CD1c-positive myeloid dendritic cell (primary cell): ENCODE measurements around the gene MAPK8IP3.
"Not testable (repeated sequence)": the region's sequence is repeated elsewhere in the genome, so short reads cannot be mapped to it uniquely, and the experiment has no call there.

Experiments used
- DNase-seq: peaks from one replicate; pipeline ENCODE4 v3.0.0-alpha.2; 2016; ENCODE audit errors: extremely low spot score

Gene MAPK8IP3

DNA sequence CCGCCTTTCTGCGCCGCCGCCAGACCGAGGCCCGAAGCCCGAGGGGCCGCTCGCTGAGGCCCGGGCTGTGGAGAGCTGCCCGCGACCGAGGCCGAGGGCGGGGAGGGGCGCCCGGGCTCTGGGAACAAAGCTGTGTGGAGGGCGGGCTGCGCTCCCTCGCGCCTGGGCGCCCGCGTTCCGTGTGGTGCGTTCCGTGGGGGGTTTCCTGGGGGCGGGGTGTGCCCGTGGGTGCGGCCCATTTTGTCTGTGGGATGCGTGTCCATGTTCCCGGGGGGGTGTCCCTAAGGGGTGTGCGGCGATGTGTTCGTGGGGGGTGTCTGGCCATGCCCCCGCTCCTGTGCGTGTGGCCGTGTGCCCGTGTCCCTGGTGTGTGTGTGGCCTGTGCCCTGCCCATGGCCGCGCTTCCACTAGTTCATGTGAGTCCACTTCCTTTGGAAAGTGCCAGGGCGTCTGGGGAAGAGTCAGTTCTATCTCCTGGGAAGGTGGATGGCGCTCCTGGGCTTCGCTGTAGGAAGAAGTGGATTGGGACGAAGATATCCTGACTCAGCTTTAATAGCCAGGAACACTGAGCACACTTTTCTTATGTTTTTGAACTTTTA lies 27.4 kb upstream of the MAPK8IP3 start:
- peak; percentile 31 for DNase-seq

DNA sequence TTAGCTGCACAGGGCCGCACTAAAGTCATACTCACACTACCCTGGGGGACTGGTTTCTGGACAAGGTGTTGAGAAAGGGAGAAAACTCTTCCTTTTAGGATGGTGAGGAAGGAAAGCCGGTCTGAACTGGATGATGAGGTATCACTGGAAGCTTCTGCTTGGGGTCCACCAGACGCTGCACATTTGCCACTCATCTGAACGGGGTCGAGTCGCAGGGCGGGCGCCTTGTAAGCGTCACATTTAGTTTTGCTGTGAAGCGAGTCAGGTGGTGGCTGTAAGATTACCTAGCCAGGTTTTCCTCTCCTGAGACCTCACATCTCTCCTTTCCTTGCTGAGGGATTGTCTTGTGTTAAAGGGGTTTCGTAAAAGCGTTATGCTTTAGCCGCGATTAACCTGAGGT lies 25.6 kb upstream of the MAPK8IP3 start:
- DNase-seq: no peak

DNA sequence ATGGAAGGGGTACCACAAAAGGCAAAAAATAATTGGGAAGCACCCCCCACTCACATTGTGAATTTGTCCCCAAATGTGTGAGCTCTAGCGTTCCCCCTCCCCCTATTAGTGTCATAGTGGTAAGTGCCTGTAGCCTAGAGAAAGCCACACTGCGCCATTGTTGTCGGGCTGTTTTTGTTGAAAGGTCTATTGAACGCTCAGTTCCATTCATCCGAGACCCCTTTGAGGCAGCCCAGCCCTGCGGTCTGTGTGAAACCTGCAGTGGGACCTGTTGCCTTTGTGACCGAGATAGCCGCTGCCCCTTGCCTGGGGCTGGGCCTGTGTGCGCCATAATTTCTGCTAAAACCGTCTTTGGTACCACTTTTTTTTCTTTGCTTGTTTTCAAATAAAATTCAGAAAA lies 25.0 kb upstream of the MAPK8IP3 start:
- no peak for DNase-seq

DNA sequence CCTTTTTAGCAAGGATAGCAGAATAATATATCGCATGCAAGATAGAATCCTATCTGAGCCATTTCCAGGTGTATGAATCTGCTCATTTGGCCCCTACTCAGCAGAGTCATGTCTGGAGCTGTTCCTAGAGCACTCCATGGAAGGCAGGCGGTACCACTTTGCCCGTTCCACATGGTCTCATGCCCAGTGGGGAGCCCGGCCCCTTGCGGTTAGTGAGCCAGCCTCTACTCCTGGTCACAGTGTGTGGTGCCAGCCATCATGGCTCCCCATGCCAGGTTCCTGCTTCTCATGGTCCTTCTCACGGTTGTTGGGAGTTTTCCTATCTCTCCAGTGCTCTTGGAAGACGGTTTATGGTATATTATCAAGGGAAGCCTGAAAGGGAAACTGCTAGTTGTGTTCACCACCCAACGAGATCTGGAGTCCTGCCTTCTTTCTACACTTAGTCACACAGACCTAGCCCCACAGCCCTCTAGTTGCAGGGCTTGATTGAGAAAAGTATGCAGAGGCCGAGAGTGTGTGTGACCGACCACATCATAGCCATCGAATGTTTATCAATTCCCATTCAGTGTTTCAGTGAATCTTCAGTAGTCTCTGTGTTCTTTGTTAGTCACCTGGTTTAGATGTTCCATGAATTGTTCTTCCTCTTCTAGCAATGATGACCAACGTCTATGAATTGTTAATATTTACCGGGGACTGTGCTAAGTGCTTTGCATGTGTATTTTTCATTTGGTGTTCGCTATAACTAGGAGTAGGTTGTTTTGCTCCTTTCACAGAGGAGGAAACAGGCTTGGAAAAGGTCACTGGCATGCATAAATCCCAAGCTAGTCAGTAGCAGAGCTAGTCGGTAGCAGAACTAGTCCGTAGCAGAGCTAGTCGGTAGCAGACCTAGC lies 18.3 kb upstream of the MAPK8IP3 start:
- DNase-seq: no peak

DNA sequence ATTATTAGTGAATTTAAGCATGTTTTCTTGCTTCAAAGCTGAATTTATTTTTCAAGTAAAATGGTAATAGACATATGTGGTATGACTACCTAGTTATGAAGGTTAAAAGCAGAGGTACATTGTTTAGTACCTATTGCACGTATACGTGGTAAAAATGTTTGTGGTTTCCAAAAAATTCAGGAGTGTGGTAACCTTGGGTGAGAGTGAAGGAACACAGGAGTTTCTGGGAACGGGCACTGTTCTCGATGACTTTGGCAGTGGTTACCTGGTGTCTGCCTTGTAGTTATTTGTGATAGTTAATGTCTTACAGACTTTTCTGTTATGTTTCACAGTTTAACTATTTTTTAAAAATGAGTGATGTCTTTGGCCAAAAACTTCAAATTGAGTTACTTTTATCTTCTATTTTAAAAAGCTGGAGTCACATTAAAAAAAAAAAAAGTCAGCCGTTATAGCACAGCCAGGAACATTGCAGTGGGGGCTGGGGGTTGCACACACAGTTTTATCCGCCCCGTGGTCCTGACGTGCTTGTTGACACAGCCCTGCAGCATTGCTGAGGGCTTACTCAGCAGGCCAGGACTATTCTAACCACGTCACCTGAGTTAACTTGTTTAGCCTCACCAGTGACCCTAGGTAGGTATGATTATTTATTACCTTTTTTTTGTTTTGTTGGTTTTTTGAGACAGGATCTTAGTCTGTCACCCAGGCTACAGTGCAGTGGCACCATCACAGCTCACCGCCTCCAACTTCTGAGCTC lies 17.0 kb upstream of the MAPK8IP3 start:
- no peak for DNase-seq

DNA sequence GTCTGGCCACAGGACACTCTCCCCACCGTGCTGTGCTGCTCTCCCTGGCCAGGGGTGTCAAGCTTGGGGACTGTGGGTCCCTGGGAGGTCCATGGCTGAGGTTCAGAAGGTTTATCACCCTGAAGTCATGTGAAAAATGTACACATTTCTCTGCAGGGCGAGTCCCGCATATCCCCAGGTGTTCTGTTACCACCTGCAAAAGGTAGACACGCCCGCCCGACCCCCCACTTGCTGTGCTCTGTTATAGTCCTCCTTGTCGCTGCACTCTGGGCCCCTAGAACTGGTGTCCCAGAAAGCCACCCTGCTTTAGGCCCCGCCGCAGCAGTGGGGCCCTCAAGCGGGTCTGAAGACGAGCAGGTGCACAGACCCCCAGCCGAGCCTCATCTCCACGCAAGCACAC lies 16.1 kb upstream of the MAPK8IP3 start:
- no peak for DNase-seq

DNA sequence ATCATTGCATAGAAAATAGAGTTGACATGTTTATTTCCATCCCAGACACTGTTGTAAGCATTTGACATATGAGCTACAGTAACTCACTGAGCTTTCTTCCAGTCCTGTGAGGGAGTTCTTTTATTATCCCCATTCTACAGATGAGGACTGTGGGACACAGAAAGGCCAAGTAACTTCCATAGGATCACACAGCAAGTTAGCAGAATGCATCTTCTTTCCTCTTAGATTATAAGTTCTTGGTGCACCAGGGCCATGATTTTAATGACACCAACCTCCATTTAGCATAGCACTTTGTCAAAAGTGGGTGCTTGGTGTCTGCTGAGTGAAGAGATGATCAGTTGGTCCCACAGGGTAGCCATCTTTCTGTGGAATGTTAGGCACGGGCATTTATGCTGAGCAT lies 15.2 kb upstream of the MAPK8IP3 start:
- no peak for DNase-seq

DNA sequence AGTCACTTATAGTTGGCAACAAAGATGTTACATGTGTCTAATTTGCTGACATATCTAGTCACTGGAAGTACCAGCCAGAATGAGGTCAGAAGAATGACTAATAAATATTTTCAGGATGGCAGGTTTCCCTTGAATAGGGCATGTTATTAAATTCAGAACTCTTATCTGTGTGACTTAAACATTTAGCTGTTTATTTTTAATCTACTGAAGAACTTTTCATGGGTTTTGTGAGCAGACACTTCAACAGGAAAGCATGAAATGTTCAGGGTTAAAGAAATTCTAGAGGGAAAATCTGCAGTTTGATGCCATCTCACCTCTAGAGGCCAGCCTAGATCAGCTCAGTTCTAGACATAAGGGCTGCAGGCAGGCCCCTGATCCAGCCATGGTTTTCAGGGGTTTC lies 14.7 kb upstream of the MAPK8IP3 start:
- DNase-seq: no peak

DNA sequence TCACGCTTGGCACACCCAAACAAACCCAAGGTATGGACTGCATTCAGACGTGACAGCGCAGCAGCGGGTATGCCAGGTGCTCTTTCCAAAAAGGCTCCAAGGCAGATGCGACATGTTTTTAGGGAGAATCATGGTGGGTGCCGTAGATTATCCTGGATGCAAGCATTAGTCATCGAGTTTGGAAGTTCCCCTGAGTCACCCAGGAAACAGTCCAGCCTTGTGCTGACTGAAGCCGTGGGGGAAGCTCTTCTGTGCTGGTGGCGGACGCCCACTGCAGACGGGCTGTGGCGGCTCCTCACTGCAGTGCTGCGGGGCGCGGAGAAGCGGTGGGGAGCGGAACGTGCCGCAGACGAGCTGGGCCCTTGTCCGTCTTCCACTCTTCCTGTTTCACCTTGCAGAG lies 14.0 kb upstream of the MAPK8IP3 start:
- no peak for DNase-seq

DNA sequence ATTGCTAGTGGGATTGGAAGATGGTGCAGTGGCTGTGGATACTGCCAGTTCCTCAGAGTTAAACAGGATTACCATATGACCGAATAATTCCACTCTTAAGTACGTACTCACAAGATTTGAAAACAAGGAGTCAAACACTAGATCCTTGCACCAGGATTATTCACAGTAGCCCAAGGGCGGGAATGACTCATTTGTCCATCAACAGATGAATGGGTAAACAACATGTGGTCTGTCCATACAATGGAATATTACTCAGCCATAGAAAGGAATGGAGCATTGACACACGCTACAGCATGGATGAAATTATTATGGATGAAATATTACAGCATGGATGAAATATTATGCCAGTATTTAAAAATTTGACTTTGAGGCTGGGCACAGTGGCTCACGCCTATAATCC lies 9.1 kb upstream of the MAPK8IP3 start:
- no peak for DNase-seq

DNA sequence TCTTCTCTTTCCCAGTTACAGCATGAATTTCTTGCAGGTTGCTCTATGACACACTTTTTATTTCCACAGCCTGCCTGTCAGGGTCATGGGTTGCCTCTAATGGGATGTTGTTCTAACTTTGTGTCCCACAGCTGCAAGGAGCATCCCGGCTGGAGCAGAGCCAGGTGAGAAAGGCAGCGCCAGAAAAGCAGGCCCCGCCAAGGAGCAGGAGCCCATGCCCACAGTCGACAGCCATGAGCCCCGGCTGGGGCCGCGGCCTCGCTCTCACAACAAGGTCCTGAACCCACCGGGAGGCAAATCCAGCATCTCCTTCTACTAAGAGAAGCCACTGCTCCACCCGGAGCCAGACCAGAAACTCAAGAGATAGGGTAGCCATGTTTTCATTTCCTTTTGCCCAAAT lies 7.3 kb upstream of the MAPK8IP3 start:
- no peak for DNase-seq

DNA sequence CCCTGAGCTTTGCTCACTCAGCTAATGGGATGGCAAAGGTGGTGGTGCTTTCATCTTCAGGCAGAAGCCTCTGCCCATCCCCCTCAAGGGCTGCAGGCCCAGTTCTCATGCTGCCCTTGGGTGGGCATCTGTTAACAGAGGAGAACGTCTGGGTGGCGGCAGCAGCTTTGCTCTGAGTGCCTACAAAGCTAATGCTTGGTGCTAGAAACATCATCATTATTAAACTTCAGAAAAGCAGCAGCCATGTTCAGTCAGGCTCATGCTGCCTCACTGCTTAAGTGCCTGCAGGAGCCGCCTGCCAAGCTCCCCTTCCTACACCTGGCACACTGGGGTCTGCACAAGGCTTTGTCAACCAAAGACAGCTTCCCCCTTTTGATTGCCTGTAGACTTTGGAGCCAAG lies 5.7 kb upstream of the MAPK8IP3 start:
- DNase-seq: no peak

DNA sequence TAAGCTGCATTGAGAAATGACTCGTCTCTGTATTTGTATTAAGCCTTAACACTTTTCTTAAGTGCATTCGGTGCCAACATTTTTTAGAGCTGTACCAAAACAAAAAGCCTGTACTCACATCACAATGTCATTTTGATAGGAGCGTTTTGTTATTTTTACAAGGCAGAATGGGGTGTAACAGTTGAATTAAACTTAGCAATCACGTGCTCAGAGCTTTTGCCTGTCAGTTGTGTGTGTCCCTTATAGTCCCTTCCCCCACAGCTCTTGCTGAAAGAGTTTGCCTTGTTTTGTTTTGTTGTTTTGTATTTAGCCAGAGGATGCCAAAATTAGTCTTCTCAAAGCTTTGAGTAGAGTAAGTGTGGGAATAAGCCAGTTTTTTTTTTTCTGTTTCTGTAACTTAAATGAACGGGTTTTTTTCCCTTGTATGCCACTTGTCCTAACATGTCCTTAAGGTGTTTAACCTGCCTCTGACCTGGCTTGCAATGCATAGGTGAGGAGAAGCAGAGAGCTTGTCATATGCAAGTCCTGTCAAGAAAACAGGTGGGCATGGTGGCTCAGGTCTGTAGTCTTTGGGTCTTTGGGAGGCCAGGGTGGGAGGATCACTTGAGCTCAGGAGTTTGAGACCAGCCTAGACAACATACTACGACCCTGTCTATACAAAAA lies 4.6 kb upstream of the MAPK8IP3 start:
- no peak for DNase-seq

DNA sequence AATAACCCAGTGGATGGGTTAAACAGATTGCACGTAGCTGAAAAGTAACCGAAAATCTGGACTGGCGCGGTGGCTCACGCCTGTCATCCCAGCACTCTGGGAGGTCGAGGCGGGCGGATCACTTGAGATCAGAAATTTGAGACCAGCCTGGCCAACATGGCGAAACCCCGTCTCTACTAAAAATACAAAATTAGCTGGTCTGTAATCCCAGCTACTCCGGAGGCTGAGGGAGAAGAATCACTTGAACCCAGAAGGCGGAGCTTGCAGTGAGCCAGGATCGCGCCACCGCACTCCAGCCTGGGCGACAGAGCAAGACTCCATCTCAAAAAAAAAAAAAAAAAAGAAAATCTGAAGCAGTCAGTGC lies 689 bp upstream of the MAPK8IP3 start:
- DNase-seq: not testable (repeated sequence)

DNA sequence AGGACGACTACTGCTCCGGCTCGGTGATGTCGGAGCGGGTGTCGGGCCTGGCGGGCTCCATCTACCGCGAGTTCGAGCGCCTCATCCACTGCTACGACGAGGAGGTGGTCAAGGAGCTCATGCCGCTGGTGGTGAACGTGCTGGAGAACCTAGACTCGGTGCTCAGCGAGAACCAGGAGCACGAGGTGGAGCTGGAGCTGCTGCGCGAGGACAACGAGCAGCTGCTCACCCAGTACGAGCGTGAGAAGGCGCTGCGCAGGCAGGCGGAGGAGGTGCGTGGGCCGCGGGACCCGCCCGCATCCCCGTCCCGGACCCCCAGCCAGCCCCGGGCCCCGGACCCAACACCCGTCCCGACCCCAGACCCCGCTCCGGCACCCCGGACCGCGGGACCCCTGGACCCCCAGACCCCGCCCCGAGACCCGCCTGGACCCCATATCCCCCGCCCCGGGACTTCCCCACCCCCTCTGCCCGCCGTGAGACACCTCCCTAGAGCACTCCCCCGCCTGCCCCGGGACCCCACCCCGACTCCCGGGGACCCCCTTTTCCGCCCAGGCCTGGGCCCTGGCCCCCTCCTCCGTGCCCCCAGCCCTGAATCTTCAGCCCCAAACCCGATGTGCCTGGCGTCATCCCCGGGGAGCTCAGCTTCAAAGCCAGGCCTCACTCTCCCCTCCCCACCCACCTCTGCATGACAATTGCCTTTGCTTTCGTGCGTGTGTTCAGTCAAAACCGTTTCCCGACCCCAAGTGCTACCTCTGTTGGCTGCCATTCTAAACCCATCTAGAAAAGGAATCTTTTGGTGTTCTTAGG lies 594 bp downstream of the MAPK8IP3 start:
- DNase-seq: peak; percentile 15

DNA sequence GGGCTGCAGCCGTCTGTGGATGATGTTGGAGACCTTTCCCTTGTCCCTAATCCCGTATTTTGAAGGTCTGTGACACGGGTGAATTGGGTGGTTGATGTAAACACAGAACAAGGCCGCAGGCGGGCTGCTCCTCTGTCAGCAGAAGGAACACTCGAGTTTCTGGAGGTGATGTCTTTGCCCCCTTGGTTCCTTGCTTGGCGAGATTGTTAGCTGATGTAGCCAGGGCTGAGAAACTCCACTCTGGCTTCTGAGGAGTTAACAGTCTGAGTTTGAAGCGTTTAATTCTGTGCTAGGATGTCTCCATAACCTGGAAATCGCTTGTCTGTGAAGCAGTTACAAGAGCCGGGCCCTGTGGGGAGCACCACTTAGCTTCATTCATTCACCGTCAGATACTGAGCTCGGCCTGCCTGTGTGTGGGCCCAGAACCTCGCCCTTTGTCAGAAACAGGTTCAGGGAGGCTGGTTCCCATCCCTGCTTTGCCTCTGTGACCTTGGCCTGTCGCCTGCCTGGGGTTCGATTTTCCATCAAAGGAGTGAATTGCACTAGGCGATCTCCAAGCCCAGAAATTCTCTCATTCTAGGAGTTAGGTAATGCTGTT lies 1.3 kb downstream of the MAPK8IP3 start:
- DNase-seq: no peak

DNA sequence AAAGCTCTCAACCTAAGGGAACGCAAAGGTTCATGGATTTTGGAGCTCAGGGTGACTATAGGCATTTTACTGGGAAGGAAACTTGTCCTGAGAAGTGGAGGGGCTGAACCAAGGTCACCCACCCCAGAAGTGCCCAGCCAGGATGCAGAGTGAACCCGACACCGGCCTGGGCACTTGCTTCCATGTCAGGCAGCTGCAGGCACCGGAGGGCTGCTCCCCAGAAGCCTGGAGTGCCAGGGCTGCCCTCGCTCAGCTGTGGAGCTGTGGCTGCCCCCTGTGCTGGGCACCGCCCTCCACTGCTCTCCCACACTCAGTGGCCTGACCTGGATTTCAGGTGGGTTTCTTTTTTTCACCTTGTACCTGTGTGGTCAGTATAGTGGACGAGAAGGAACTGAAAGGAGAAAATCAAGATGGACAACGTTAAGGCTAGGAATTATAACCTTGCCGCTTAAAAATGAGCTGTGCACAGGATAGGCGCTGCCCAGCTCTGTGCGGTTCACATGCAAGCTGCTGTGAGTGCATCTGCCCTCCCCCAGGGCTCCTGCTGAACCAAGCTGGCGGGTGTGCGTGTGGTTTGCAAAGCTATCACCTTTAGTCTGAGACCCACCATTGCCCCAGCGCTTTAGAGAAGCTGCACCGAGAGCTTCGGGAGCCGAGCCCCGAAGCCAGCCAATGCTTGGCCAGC lies 2.2 kb downstream of the MAPK8IP3 start:
- DNase-seq: no peak

DNA sequence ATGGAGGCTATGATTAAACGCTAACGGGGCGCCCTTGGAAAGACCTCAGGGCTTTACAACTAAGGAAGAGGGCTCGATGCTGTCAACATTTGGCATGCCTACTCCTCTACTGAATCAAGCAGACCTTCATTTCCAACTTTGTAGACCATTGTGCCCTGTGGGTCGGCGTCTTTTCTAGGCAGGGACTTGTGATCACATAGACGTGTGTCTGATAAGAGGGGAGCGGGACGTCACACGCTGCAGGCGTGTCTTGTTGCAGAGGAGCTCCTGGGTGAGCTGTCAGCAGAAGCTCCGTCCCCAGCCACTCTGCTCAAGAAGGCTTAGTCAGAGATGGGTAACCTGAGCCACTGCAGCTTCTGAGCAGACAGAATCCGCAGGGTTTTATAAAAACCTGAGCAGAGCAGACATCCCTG lies 2.8 kb downstream of the MAPK8IP3 start:
- no peak for DNase-seq

DNA sequence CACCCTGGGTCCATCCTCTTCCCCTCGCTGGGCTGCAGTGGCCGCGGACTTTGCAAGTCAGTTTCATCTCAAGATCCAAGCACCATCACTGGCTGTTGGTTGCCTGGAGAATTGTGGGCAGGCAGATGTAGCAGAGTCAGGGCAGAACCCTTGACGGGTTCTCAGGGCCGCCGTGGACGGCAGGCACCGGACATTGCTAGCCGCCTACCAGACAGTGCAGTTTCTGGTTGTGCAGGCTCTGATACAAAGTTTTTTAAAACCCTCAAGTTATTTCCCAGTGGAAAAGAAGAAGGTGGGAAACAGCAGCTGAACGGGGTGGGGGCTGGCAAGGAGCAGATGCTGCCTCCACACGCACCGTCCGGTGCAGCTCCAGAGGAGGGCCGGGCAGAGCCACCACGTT lies 3.4 kb downstream of the MAPK8IP3 start:
- no peak for DNase-seq

DNA sequence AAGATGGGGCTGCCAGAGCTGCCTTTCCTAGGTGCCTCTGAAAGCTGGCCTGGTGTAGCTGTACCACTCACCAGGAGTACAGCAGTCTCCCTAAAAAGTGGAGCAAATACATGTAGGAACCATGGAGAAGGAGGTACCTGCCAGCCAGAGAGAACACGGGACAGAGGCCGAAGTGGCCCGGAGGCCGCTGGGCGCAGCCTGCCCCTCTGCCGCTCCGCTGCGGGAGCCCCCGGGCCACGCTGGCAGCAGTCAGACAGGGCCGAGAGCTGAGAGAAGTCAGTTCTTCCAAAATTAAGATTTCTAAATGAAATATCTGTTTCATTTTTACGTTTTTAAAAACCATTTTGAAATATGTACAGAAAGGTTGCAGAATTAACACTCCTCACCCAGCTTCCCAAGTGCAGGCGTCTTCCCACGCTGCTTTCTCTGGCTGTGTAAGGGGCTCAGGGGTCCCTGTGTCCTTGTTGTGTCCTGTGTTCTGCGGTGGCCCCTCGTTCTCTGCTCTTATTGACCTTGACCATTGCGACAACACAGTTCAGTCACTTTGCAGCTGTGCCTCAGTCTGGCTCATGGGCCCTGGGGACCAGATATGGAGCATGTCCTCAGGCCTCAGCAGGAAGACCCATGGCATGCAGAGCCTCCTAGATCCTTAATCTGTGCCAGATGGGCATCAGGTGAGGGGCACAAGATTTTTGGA lies 5.0 kb downstream of the MAPK8IP3 start:
- no peak for DNase-seq
